BJ (cell line): ENCODE results near the gene EXOC6B. TPM values are rescaled to one million over a fixed set of nuclear protein-coding genes. Genes with fewer than 3 reads are reported as not detected.

Source experiments
- CTCF ChIA-PET: fragments of 350-600 bp; formaldehyde crosslinking; extraction: SDS; loops from one replicate; lab custom pipeline; 2021; ENCODE audit warnings: antibody characterized with exemption, inconsistent platforms; lab: Yijun Ruan, JAX
- POLR2A ChIA-PET: fragments of 300-600 bp; sonication (Branson Sonifier 250); formaldehyde crosslinking; extraction: SDS; loops from one replicate; lab custom pipeline; 2021; ENCODE audit warnings: antibody characterized with exemption; lab: Charles Lee
- DNase-seq: peaks from one replicate; pipeline ENCODE4 v3.0.0-alpha.2; 2011; ENCODE audit warnings: low read depth
- H3K27me3 ChIP-seq: 2 replicates; pipeline ENCODE4 v1.6.0; 2011; ENCODE audit warnings: low read length; ENCODE audit not compliant: control insufficient read depth, insufficient read depth
- H3K36me3 ChIP-seq: 2 replicates; pipeline ENCODE4 v1.5.1; 2011; ENCODE audit warnings: low read length; ENCODE audit not compliant: control insufficient read depth, insufficient read depth
- H3K4me3 ChIP-seq: 2 replicates; pipeline ENCODE4 v1.5.1; 2011; ENCODE audit warnings: low read depth, mild to moderate bottlenecking, control low read depth, low read length
- polyA plus RNA-seq: library from polyadenylated mRNA; depleted of rRNA; stranded (reverse); fragments of >200 nt; gene quantifications from 2 replicates; pipeline ENCODE4 v1.2.3, GENCODE V29; 2011
- TF ChIP-seq, protein P1 (sequence below): IDR thresholded peaks from 2 replicates; pipeline ENCODE4 v1.5.1; 2011; ENCODE audit warnings: low read depth, mild to moderate bottlenecking, control low read depth, inconsistent platforms, low read length, moderate library complexity; ENCODE audit not compliant: insufficient read depth

Gene EXOC6B
- polyA plus RNA-seq, 1 experiment: 15.5 TPM

DNA sequence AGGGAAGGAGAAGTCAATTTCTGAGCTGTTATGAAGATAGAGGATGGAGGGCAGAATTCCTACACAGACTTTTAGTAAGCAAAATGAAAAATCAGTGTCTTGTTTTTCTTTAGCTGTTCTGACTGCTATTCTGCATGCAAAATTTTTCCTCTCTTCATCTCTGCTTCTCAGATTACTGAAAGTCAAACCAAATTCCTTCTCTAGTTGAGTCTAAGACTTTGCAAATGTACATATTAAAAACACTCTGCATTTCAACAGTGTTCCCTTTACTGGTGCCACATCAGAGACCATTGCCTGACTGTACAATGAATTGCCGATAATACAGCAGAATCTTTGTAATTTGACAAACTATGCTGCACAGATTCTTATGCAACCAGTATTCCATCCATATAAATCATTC, 198.8 kb downstream of the EXOC6B start:
- TF ChIP-seq, protein P1, sequence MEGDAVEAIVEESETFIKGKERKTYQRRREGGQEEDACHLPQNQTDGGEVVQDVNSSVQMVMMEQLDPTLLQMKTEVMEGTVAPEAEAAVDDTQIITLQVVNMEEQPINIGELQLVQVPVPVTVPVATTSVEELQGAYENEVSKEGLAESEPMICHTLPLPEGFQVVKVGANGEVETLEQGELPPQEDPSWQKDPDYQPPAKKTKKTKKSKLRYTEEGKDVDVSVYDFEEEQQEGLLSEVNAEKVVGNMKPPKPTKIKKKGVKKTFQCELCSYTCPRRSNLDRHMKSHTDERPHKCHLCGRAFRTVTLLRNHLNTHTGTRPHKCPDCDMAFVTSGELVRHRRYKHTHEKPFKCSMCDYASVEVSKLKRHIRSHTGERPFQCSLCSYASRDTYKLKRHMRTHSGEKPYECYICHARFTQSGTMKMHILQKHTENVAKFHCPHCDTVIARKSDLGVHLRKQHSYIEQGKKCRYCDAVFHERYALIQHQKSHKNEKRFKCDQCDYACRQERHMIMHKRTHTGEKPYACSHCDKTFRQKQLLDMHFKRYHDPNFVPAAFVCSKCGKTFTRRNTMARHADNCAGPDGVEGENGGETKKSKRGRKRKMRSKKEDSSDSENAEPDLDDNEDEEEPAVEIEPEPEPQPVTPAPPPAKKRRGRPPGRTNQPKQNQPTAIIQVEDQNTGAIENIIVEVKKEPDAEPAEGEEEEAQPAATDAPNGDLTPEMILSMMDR: no peak
- H3K4me3 ChIP-seq: no peak overlapping the region
- POLR2A ChIA-PET: no interaction called here
- H3K27me3 ChIP-seq: no peaks in the 10 kb centered on the region
- no peak for DNase-seq
- CTCF ChIA-PET: interaction anchor here (0.9 kb wide), 1 partner anchor 92 kb away, joined by 5 read pairs; no protein-coding TSS in a partner anchor
- no peaks in the 10 kb centered on the region for H3K36me3 ChIP-seq

GRCh38 chr2:72625366-72625765, 200.5 kb downstream of the EXOC6B start:
- Histone ChIP-seq H3K4me3 (no peak overlapping the region), H3K36me3 (no peaks in the 10 kb centered on the region), H3K27me3 (no peaks in the 10 kb centered on the region)
- POLR2A ChIA-PET: no interaction called here
- TF ChIP-seq, protein P1: no peak
- CTCF ChIA-PET: no interaction called here
- DNase-seq: no peak

DNA sequence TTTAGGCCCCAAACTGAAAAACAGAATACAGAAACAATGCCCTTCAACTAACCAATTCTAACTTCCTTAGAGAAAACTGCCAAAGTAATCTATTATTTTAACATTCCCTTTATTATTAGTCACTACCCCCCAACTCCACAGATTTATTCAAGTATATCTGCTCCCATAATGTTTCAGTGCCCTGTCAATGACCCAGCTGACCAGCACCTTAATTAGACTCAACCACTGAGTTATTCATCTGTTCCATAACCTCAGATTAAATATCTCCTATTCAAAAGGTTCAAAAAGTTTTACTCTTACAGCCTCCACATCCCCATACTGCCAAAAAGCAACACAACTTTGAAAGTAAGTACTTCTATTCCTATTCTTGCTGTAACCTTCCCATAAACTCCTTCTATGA, 202.4 kb downstream of the EXOC6B start:
- Histone ChIP-seq H3K36me3 (no peaks in the 10 kb centered on the region), H3K27me3 (no peaks in the 10 kb centered on the region), H3K4me3 (no peak overlapping the region)
- CTCF ChIA-PET: interaction anchor here (0.7 to 0.9 kb wide), 2 partner anchors 9 to 318 kb away, joined by 3 read pairs; no protein-coding TSS in a partner anchor
- POLR2A ChIA-PET: interaction anchor here (0.7 kb wide), 1 partner anchor 133 kb away, joined by 5 read pairs; no protein-coding TSS in a partner anchor
- TF ChIP-seq, protein P1: no peak
- no peak for DNase-seq

- no peak for DNase-seq
- Histone ChIP-seq H3K36me3 (no peaks in the 10 kb centered on the region), H3K4me3 (no peak overlapping the region), H3K27me3 (no peaks in the 10 kb centered on the region)
- TF ChIP-seq, protein P1: no peak
- CTCF ChIA-PET: no interaction called here
- POLR2A ChIA-PET: no interaction called here
Measured at GRCh38 chr2:72619626-72620025, 206.2 kb downstream of the EXOC6B start.

- H3K4me3 ChIP-seq: no peak overlapping the region
- DNase-seq: no peak
- H3K27me3 ChIP-seq: no peaks in the 10 kb centered on the region
- ChIA-PET CTCF (interaction anchor here (0.7 to 3.7 kb wide), 2 partner anchors 8 to 9 kb away, joined by 3 to 20 read pairs; no protein-coding TSS in a partner anchor), POLR2A (no interaction called here)
- H3K36me3 ChIP-seq: no peaks in the 10 kb centered on the region
- TF ChIP-seq, protein P1: no peak
Measured at GRCh38 chr2:72613931-72614330, 211.9 kb downstream of the EXOC6B start.
